ENCODE data around the gene CTNS. TPM values are rescaled to one million over a fixed set of nuclear protein-coding genes. Genes with fewer than 3 reads are reported as not detected.

Gene CTNS
- total and polyA plus RNA-seq, 2 of the 13 experiments (the other 11 are each of a cell fraction or from before 2014, with no cell fraction given), result 9.5 to 13.7 TPM

DNA sequence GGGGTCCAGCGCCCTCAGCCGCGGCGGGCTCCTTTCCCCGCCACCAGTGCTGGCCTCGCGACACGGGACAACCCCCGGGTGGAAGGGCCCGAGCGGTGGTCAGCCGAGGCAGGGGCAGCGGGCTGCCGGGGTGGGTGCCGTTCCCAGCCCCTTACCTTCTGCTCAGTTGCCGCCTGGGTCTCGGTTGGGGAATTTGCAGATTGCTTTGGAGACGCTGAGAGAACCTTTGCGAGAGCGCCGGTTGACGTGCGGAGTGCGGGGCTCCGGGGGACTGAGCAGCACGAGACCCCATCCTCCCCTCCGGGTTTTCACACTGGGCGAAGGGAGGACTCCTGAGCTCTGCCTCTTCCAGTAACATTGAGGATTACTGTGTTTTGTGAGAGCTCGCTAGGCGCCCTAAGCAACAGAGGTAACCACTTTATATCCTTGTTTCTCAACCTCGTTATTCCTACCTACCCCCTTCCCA lies 381 bp downstream of the CTNS start (continued):
- TF ChIP-seq, protein P1, sequence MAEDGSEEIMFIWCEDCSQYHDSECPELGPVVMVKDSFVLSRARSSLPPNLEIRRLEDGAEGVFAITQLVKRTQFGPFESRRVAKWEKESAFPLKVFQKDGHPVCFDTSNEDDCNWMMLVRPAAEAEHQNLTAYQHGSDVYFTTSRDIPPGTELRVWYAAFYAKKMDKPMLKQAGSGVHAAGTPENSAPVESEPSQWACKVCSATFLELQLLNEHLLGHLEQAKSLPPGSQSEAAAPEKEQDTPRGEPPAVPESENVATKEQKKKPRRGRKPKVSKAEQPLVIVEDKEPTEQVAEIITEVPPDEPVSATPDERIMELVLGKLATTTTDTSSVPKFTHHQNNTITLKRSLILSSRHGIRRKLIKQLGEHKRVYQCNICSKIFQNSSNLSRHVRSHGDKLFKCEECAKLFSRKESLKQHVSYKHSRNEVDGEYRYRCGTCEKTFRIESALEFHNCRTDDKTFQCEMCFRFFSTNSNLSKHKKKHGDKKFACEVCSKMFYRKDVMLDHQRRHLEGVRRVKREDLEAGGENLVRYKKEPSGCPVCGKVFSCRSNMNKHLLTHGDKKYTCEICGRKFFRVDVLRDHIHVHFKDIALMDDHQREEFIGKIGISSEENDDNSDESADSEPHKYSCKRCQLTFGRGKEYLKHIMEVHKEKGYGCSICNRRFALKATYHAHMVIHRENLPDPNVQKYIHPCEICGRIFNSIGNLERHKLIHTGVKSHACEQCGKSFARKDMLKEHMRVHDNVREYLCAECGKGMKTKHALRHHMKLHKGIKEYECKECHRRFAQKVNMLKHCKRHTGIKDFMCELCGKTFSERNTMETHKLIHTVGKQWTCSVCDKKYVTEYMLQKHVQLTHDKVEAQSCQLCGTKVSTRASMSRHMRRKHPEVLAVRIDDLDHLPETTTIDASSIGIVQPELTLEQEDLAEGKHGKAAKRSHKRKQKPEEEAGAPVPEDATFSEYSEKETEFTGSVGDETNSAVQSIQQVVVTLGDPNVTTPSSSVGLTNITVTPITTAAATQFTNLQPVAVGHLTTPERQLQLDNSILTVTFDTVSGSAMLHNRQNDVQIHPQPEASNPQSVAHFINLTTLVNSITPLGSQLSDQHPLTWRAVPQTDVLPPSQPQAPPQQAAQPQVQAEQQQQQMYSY (CRISPR knock-in tag; IDR thresholded peaks at IDR 0.05), result peak; percentile 60; the same call in 1 of the 2 replicates
- TF ChIP-seq, protein P2, sequence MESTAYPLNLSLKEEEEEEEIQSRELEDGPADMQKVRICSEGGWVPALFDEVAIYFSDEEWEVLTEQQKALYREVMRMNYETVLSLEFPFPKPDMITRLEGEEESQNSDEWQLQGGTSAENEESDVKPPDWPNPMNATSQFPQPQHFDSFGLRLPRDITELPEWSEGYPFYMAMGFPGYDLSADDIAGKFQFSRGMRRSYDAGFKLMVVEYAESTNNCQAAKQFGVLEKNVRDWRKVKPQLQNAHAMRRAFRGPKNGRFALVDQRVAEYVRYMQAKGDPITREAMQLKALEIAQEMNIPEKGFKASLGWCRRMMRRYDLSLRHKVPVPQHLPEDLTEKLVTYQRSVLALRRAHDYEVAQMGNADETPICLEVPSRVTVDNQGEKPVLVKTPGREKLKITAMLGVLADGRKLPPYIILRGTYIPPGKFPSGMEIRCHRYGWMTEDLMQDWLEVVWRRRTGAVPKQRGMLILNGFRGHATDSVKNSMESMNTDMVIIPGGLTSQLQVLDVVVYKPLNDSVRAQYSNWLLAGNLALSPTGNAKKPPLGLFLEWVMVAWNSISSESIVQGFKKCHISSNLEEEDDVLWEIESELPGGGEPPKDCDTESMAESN (CRISPR knock-in tag; conservative IDR thresholded peaks at IDR 0.05), result 0 out of 2 replicates have a peak, but pooled peaks have one; percentile 39
- TF ChIP-seq TSC22D2 (CRISPR knock-in tag; IDR thresholded peaks at IDR 0.05; ENCODE audit: borderline replicate concordance) (no peak), HDAC1 (CRISPR knock-in tag; IDR thresholded peaks at IDR 0.05) (peak; percentile 29; the same call in 1 of the 2 replicates), SAP130 (CRISPR knock-in tag; IDR thresholded peaks at IDR 0.05; ENCODE audit: low read depth) (peak; percentile 38), ZNF431 (CRISPR knock-in tag; IDR thresholded peaks at IDR 0.05; ENCODE audit: borderline replicate concordance, low read depth) (0 out of 2 replicates have a peak, but pooled peaks have one; percentile 26)
- TF ChIP-seq, protein P3, sequence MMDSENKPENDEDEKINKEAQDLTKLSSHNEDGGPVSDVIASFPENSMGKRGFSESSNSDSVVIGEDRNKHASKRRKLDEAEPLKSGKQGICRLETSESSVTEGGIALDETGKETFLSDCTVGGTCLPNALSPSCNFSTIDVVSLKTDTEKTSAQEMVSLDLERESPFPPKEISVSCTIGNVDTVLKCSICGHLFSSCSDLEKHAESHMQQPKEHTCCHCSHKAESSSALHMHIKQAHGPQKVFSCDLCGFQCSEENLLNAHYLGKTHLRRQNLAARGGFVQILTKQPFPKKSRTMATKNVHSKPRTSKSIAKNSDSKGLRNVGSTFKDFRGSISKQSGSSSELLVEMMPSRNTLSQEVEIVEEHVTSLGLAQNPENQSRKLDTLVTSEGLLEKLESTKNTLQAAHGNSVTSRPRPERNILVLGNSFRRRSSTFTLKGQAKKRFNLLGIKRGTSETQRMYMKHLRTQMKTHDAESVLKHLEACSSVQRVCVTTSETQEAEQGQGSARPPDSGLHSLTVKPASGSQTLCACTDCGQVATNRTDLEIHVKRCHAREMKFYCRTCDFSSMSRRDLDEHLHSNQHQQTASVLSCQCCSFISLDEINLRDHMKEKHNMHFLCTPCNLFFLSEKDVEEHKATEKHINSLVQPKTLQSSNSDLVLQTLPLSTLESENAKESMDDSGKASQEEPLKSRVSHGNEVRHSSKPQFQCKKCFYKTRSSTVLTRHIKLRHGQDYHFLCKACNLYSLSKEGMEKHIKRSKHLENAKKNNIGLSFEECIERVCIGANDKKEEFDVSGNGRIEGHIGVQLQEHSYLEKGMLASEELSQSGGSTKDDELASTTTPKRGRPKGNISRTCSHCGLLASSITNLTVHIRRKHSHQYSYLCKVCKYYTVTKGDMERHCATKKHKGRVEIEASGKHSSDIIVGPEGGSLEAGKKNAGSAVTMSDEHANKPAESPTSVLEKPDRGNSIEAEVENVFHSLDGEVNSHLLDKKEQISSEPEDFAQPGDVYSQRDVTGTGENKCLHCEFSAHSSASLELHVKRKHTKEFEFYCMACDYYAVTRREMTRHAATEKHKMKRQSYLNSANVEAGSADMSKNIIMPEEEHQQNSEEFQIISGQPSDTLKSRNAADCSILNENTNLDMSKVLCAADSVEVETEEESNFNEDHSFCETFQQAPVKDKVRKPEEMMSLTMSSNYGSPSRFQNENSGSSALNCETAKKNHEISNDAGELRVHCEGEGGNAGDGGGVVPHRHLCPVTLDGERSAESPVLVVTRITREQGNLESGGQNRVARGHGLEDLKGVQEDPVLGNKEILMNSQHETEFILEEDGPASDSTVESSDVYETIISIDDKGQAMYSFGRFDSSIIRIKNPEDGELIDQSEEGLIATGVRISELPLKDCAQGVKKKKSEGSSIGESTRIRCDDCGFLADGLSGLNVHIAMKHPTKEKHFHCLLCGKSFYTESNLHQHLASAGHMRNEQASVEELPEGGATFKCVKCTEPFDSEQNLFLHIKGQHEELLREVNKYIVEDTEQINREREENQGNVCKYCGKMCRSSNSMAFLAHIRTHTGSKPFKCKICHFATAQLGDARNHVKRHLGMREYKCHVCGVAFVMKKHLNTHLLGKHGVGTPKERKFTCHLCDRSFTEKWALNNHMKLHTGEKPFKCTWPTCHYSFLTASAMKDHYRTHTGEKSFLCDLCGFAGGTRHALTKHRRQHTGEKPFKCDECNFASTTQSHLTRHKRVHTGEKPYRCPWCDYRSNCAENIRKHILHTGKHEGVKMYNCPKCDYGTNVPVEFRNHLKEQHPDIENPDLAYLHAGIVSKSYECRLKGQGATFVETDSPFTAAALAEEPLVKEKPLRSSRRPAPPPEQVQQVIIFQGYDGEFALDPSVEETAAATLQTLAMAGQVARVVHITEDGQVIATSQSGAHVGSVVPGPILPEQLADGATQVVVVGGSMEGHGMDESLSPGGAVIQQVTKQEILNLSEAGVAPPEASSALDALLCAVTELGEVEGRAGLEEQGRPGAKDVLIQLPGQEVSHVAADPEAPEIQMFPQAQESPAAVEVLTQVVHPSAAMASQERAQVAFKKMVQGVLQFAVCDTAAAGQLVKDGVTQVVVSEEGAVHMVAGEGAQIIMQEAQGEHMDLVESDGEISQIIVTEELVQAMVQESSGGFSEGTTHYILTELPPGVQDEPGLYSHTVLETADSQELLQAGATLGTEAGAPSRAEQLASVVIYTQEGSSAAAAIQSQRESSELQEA (CRISPR knock-in tag; IDR thresholded peaks at IDR 0.05; ENCODE audit: not compliant biosample characterization), result no peak
- TF ChIP-seq, protein P4, sequence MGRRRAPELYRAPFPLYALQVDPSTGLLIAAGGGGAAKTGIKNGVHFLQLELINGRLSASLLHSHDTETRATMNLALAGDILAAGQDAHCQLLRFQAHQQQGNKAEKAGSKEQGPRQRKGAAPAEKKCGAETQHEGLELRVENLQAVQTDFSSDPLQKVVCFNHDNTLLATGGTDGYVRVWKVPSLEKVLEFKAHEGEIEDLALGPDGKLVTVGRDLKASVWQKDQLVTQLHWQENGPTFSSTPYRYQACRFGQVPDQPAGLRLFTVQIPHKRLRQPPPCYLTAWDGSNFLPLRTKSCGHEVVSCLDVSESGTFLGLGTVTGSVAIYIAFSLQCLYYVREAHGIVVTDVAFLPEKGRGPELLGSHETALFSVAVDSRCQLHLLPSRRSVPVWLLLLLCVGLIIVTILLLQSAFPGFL (CRISPR knock-in tag; IDR thresholded peaks at IDR 0.05), result 0 out of 2 replicates have a peak, but pooled peaks have one; percentile 49
- TF ChIP-seq, protein P5, sequence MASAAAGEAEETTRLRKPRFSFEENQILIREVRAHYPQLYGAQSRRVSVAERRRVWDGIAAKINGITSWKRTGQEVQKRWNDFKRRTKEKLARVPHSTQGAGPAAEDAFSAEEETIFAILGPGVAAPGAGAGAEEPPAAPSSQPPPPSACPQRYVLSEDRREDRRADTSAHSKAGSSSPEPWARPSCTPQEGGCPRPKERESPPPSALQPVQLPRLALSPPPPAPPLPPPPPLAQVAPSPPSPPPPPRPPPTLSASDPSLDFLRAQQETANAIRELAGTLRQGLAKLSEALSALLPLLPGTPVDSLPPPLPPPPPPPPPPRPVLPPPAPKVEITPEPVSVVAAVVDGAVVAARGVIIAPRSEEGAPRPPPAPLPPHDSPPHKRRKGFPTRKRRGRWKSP (CRISPR knock-in tag; IDR thresholded peaks at IDR 0.05), result no peak

All from HepG2 (cell line).